GM18868 (cell line): ENCODE data around the gene PRMT6.
"Not testable (repeated sequence)": the region's sequence is repeated elsewhere in the genome, so short reads cannot be mapped to it uniquely, and the experiment has no call there.

Source experiments
- ATAC-seq: cut with Tn5 transposase; IDR thresholded peaks from one replicate; pipeline ENCODE4 v1.9.1; 2021; ENCODE audit warnings: mild to moderate bottlenecking, moderate library complexity; ENCODE audit not compliant: unreplicated experiment

The PRMT6 gene

DNA sequence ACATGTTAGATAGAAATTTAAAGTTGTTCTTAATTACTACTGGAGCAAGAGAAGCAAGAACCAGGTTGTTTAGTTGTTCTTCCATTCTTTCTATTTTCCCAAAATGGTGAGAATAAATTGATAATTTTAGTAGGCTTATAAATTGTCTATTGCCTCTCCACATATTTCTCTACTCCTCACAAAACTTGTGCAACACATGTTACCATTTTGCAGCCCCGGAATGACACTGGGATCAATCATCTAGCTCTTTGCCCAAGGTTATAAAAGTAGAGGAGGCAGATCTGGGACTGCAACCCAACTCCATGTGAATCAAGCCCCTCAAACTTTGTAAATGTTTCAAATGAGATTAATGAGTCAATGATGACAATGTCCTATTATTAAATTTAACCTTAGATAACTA lies 34.9 kb downstream of the PRMT6 start:
- no peak for ATAC-seq

DNA sequence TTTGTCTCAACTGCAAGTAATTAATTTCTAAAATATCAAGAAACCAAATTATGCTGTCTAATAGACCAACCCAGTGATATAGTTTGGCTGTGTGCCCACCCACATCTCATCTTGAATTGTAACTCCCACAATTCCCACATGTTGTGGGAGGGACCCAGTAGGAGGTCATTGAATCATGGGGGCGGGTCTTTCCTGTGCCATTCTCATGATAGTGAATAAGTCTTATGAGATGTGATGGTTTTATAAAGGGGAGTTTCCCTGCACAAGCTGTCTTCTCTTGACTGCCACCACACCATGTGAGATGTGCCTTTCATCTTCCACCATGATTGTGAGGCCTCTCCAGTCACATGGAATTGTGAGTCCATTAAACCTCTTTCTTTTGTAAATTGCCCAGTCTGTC lies 36.9 kb downstream of the PRMT6 start:
- not testable (repeated sequence) for ATAC-seq

DNA sequence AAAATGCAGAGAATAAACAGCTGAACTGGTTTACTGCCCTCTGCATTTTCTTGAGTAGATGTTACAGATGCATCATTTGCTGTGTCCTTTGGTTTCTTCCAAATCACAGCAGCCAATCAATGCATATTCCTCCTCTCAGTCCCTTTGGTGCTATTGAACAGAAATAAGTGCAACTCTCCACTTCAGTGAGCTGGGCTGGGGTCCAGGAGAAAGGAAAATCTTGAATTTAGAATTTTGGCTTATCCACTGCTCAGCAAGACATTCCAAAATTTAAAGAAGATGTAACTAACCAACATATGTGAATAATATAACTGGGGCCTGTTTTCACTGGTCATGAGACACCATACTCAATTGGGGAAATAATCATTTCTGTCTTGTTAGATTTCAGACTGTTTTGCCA lies 39.2 kb downstream of the PRMT6 start:
- ATAC-seq: no peak

DNA sequence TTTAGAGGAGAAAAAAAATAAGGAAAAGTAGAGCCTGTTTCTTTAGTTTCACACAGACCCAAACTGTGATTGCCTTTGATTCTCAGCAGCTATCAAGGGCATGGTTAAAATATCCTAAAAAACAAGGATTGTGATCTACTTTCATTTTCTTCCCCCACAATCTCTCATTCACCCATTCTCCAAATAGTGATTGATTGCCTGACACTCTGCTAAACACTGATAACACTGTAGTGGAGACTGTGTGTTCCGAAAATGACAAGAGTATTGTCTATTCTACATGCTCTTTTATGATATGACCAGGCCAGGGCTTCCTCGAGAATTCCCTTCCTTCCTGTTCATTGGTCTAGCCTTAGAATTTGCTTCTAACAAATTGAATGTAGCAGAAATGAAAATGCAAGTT lies 40.2 kb downstream of the PRMT6 start:
- ATAC-seq: no peak

DNA sequence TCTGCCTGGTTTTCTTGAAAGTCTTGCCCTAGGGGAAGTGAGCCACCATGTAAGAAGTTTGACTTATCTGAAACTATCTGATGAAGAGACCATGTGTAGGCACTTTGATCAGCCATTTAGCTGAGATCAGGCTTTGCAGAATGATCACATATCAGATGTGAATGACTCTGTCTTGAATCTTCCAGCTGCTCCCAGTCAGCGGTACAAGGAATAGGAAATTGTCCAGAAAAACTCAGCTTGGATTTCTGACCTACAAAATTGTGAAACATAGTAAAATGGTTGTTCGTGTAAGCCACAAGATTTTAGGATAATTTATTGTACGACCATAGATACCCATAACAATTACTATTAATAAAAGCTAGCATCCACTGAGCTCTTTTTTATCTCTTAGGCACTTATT lies 42.5 kb downstream of the PRMT6 start:
- ATAC-seq: no peak

DNA sequence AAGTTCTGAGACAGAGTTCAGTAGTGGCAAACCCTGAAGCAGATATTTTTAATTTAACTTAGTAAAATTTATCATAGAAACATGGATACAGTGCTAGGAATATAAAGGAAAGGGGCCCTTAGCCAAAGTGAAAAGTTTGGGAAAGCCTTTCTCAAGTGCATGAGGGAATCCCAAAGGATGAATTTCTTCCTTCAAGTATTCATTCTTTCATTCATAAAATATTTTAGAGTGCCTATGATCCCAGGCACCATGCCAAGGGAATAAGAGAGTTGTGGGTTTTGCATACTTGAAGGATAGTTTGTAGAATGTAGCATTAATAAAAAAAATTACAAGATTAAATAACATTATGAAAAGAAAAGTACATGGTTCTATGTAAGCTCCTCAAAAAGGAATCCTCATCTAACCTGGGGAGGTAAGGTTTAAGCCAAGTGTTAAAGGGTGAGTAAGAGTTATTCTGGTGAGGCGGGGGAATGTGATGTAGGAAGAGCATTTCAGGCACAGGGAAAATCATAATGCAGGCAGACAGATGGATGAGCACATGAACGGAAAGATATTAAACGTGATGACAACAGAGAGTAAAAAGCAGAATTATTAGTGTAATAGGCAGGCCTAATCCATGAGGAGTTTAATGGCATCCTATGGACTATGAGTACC lies 44.0 kb downstream of the PRMT6 start:
- no peak for ATAC-seq

DNA sequence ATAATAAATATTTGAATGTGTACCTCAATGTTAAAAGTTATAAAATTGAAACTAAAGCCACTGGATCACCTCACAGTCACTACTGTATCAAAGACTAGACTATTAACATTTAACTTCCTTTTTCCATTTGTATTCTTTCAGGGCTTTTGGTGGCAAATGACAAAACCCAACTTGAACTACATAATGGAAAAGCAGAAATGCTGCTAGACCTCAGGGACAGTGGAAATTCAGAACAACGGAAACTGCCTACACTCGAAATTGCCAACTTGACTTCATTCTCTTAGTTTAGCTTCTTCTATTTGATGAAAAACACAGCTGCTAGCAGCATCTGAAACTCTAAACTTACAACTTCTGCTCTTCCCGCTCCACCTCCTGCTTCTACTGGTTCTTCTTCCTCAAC lies 49.4 kb downstream of the PRMT6 start:
- ATAC-seq: no peak
